Mesenteric fat pad (tissue), 1 donor: ENCODE results near the gene DHCR24. TPM values are rescaled to one million over a fixed set of nuclear protein-coding genes. Genes with fewer than 3 reads are reported as not detected.
"Not testable (repeated sequence)": the region's sequence is repeated elsewhere in the genome, so short reads cannot be mapped to it uniquely, and the experiment has no call there.

Source experiments
- DNase-seq: peaks from one replicate; pipeline ENCODE4 v3.0.0-alpha.2; 2020; ENCODE audit warnings: low spot score
- long read RNA-seq: library from polyadenylated mRNA; unstranded; transcript quantifications from one replicate; pipeline ENCODE4 v2.0.0, GENCODE V29; 2020
- total RNA-seq: library from RNA; stranded (reverse); fragmentation: NEBNext Ultra II Directional; extraction: Animal tissue kit (Norgen Biotek cat#: 25700); gene quantifications from one replicate; pipeline ENCODE4 v1.2.1, GENCODE V29; 2021
- donor health status: DM: yes; HTN: yes; CAD: no.

DHCR24 gene, protein sequence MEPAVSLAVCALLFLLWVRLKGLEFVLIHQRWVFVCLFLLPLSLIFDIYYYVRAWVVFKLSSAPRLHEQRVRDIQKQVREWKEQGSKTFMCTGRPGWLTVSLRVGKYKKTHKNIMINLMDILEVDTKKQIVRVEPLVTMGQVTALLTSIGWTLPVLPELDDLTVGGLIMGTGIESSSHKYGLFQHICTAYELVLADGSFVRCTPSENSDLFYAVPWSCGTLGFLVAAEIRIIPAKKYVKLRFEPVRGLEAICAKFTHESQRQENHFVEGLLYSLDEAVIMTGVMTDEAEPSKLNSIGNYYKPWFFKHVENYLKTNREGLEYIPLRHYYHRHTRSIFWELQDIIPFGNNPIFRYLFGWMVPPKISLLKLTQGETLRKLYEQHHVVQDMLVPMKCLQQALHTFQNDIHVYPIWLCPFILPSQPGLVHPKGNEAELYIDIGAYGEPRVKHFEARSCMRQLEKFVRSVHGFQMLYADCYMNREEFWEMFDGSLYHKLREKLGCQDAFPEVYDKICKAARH
- total RNA-seq = 115 TPM
- long read RNA-seq, full-length matches to known transcripts = 20 of 130 reads
- long read RNA-seq, partial matches to known transcripts = 26 of 130 reads
- long read RNA-seq, other reads (novel, unspliced or antisense) = 84 of 130 reads

DNA sequence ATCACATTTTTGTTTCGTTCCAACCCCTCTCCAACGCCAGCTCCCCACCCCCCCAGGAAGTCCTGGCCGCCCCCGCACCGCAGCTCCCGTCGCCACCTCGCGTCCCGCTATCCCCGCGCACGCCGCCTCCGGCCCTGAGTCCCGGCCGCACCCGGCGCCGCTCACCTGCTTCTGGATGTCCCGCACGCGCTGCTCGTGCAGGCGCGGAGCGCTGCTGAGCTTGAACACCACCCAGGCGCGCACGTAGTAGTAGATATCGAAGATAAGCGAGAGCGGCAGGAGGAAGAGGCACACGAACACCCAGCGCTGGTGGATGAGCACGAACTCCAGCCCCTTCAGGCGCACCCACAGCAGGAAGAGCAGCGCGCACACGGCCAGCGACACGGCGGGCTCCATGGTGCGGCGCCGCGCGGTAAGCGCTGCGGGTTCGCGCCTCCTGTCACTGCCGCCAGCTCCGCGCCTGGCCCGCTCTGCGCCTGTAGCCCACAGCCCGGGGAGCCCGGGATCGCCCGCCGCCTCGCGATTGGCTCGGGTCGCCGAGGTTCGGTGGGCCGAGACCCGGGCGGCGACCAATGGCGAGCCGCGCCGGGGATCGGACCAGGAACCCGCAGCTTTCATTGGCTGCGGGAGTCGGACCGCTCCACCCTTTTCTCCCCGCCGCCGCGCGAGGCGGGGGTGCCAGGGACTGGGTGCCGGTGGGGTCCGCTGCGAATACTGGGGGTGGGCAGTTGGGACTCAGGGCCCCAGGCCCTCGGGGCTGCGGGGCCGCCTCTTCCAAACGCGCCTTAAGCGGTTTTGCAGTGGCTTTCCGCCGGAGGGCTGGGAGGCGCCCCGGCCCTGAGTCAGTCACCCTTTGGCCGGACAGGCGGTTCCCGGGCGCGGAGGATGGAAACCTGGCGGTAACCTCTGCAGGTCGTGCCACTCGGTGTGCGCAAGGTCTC, at the start of gene DHCR24:
DHCR24 (minus strand) TSS at position 472 of the 941 bp plus-strand sequence; CDS start at position 396, 76 bp downstream.
- DNase-seq = peak; percentile 94

DNA sequence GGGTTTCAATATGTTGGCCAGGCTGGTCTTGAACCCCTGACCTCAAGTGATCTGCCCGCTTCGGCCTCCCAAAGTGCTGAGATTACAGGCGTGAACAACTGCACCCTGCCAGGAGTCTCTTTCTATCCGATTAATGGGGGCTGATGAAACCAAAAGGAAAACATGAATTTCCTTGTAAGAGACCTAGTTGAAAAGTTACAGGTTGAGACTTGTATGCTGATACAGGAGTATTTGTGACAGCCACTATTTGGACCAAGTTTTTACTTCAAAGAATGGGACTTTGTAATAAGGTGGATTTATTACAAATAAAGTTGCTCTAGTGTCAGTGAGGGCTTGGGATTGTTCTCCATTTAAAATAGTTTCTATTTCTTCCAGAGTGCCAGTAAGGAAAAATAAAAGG, 49.8 kb upstream of the DHCR24 start:
- DNase-seq = no peak

DNA sequence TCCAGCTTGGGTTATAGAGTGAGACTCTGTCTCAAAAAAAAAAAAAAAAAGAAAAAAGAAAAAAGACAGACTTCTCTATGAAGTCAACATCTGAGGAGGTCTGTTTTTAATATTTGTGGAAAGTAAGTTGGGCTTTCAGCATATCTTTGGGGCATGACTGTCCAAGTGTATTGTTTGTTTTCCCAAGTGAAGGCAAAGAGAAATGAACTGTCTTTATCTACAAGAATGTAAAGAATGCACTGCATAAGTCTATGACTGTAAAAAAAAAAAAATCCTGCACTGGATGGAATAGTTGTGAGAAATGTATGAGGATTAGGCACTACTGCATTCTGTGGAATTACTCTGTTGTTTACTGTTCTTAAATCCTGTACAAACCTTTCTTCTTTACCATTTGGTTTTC, 47.9 kb upstream of the DHCR24 start:
- no peak for DNase-seq

DNA sequence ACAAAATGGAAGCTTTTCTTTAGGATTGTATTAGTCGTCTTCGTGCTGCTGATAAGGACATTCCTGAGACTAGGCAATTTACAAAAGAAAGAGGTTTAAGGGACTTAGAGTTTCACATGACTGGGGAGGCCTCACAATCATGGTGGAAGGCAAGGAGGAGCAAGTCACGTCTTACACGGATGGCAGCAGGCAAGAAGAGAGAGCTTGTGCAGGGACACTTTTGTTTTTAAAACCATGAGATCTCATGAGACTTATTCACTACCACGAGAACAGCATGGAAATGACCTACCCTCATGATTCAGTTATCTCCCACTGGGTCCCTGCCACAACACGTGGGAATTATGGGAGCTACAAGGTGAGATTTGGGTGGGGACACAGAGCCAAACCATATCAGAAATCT, 47.1 kb upstream of the DHCR24 start:
- DNase-seq = not testable (repeated sequence)

DNA sequence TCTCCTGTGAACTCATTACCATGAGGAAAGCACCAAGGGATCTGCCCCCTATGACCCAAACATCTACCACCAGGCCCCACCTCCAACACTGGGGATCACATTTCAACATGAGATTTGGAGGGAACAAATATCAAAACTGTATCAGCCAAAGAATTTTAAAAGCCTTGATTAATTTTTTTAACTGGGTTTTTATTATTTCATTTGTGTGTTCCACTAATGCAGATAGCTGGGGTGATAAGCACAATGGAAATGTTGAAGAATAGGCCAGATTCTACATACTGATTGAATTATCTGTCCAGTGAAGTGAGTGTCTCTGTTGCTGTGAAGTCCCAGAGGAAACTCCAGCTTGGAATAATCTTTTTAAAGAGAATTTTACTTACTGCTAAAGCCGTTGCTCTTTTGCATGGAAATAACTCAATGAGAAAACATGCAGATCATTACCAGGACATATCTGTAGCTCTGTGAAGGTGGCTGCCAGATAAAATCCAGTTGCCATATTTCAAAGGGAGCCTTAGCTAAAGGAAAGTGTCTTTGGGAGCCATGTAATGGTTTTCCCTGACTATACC, 44.4 kb upstream of the DHCR24 start:
- DNase-seq = no peak

DNA sequence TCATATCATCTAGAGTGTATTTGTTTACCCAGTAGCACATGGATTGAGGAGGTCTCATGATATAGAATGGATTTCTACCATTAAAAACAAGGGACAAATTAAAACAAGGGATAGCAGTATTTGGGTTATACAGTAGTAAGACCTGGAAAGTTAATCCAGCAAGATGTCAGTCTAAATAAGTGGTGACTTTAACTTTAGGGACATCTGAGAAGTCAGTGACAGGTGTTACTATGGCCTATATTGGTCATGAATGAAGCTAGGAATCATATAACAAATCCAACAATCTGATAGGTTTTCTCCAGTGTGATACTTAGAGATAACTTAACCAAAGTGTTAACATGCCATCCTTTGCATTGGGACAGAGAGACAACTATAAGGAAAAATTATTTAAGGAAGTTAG, 42.7 kb upstream of the DHCR24 start:
- no peak for DNase-seq

DNA sequence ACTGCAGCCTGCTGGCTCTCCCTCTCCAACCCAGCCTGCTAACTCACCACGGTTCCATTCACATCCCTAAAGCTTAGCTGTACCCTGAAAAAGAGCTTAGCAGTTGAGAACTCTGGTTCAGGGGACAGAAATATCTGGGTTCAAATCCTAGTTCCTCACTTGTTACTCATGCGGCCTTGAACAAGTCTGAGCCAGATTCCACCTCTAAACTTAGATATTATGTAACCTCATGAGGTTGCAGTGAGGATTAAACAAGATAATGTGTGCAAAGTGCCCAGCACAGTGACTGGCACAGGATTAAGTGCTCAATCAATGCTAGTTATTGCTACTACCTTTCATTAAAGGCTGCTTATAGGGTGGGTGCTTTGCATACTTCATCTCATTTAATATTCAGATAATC, 41.3 kb upstream of the DHCR24 start:
- no peak for DNase-seq

DNA sequence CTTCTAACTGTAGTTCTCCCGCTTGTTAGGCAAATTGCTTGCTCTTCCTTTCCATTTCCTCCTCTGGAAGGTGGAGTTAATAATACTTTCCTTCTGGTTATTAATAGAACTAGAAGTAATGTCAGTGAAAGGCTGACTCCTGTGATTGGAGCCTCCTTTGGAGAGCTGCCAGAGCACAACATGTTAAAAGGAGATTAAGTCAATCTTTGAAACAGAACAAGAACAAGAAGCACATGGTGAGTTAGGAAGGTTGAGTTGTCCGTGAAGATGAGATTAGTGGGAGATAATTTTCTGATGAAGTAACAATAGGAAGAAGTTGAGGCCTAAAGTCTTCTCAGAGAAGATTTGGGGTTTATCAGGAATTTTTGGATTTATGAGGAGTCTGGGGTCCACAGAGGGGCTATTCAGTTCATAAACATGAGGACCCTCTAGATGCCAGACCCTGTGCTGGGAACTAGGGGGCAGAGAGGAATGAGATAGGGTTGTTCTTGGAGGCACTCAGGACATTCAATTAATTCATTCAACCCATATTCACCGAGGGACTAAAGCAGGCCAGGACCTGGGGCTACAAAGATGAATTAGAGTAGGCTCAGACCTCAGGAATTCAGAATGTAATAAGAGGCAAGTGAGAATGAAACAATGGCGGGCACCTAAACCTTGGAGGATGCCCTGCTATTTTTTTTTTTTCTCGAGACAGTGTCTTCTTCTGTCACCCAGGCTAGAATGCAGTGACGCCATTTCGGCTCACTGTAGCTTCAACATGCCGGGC, 40.7 kb upstream of the DHCR24 start:
- no peak for DNase-seq

DNA sequence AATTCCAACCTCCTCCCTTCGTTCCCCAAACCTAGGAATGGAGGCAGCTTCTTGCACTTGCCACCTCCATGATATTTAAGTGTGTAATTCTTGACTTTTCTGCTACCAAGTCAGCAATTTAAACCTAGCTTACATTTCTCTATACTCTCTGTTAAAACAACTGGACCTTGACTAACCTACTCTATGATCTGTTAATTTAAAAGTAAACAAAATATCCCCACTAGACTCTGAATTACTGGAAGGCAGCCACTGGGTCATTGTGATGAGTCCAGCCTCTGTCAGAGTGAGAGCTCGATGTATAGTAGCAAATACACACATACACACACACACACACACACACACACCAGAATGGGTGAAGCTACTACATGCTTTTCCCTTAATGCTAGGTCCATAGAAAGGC, 40.0 kb upstream of the DHCR24 start:
- DNase-seq = no peak

DNA sequence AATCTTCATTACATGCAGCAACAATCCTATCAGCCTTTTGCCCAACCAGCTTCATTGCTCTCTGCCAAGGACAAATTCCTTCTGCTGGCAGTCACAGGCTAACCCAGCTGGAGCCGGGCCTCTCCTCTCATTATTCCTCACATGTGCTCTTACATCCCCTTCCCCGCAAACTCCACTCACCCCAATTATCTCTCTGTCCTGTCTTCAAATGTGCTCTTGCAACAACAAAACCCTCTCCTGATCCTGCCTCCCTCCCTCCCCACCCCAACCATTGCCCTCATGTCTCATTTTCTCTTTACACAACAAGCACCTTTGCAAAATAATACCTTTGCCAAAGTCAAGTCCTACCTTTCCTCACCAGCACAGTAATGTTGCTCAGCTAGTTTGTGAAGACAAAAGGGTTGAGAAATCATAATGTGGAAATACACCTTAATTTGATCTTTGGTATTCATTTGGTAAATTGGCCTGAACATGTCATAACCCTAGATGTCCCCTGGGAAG, 36.0 kb upstream of the DHCR24 start:
- DNase-seq = no peak

DNA sequence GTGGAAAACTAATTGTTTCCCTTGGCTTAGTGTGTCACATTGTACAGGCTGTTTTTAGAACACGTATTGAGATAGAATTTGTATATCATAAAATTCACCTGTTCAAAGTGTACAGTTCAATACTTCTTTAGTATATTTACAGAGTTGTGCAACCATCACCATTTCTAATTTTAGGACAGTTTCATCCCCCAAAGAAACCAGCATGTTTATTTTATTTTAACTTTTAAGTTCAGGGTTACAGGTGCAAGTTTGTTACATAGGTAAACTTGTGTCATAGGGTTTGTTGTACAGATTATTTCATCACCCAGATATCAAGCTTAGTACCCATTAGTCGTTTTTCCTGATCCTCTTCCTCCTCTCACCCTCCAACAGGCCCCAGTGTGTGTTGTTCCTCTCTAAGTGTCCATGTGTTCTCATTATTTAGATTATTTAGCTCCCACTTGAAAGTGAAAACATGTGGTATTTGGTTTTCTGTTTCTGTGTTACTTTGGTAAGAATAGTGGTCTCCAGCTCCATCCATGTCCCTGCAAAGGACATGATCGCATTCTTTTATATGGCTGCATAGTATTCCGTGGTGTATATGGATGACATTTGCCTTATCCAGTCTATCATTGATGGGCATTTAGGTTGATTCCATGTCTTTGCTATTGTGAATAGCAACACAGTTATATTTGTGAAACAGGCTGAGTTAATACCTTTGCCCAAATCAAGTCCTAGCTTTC, 35.2 kb upstream of the DHCR24 start:
- no peak for DNase-seq

DNA sequence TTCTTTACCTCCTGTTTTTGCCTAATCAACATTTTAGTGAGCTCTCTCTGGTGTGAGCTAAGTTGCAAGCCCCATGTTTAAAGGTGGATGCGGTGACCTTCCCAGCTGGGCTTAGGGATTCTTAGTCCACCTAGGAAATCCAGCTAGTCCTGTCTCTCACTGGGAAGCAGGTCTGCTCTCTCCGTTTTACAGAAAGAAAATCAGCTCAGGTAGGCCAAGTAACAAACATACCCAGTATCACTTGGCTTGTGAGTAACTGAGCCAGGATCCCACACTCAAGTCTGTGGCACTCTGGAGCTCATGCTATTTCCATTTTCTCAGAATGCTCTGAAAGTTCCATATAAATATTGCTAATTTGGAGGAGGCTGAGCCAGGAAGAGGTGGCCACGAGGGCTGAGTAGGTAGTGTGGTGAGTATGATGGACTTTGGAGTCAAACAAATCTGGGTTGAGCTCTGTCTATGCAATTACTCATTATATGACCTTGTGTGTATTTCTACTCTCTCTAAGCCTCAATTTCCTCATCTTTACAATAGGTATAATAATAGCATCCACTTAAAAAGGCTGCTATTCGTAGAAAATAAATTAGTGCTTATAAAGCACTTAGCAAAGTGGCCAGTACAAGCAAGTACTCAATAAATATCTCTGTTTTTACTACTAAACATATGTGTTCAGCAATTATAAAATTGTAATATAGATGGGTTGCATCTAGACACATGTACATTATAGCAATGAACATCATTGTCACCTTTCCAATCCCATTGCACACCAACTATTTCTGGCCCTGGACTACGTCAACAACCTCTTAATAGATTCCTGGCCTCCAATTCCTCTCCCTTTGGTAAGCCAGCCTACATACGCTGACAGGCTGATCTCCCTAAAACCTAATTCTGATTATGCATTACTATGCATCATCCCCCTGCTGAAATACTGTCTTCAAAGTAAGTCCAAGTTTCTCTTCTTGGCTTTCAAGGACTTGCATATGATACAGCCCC, 32.7 kb upstream of the DHCR24 start:
- DNase-seq = no peak

DNA sequence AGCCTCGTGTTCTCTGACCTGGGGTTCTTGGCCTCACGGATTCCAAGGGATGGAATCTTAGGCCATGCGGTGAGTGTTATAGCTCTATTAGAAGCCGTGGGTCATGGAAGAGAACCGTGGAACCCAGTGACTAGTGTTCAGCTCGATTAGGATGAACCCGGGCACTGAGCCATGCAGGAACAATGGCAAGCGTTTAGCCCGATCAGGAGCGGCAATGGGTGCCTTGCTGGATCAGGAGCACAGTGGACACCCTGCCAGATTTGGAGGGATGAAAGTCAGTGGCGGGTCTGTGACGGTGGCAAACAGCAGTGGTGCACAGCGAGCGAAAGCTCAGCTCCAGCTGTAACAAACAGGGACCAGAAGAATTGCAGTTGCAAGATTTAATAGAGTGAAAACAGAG, 24.1 kb upstream of the DHCR24 start:
- not testable (repeated sequence) for DNase-seq

DNA sequence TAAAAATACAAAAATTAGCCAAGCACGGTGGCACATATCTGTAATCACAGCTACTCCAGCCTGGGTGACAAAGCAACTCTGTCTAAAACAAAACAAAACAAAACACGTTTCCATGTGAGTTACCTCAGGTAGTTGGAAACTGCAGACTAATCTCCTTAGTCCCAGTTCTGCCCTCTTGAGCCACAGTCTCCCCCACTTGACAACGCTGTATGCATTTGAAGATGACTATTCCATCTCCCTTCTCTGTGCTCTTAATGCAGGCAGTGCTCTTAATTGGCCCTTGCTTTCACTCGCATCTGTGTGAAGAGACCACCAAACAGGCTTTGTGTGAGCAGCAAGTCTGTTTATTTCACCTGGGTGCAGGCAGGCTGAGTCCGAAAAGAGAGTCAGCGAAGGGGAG, 19.6 kb upstream of the DHCR24 start:
- DNase-seq = no peak

DNA sequence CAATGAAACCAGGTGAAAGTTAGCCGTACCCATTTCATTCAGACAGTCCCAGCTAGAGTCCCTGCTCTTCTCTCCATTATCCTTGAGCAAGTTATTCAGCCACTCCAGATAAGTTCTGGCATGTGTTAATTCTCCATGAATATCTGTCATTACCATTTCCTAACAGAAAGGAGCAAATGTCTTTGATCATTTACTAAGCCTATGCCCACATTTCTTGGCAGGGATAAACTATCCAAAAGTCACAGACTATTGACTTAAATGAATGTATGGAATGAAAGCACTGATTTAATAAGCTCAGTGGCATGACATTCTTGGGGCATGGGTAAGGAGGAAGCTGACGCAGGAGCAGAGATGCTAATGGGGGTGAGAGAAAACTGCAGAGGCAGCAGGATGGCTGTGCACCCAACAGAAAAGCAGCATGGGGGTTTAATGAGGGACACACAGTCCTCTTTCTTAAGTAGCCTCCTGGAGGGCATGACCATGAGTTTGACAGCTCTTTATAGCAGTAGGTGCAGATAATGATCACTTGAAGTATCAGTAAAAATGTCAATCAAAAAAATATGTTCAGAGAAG, 17.6 kb upstream of the DHCR24 start:
- DNase-seq = no peak

DNA sequence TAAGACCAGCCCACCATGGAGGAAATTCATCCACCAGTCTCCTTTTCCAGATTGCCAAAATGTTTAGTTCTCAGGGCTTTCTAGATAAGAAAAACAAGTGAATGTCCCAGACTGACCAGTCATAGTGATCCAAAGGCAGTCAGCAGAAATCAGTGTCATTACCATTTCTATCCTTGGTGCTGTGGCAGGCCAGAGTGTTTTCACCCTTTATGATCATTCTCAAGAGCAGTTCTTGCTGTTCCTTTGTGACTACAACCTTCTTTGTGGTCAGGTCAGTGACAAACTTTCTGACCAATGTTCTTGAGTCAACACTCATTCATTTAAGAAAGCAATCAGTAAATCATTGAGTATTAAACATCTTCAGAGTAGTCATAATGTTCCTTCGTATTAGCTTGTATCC, 7.3 kb upstream of the DHCR24 start:
- DNase-seq = no peak

DNA sequence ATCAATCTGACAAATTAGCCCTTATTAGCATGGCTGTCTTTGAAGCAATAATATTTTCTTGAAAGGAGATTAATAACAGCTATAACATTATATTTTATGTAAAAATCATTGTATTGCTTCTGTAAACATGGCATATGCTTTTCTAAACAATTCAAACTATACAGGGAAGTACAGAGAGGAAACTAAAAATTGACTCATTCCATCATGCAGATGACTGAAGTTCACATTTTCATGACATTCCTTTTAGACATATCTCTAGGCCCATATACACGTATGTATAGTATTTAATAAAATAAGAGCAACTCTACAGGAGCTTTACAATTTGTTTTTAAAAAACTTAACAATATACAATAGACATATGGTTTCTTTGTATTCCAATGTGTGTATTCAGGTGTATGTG, 5.6 kb upstream of the DHCR24 start:
- no peak for DNase-seq

DNA sequence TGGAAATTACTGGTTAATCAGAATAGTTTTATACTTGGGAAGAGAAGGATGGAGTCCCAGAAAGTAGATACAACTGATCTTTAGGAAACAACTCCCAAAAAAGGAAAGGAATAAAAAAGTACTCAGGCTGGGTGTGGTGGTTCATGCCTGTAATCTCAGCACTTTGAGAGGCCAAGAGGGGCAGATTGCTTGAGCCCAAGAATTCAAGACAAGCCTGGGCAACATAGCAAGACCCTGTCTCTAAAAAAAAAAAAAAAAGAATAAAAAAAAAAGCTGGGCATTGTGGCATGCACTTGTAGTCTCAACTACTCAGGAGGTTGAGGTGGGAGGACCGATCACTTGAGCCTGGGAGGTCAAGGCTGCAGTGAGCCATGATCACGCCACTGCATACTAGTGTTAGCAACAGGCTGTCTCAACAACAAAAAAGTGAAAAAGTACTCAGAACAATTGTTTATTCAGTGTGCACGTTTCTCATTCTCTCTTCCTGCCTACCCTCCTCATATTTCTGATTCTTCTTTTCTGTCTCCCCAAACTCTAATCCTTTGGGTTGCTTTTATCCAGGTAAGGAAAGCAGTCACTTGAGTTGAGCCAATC, 2.2 kb upstream of the DHCR24 start:
- DNase-seq = no peak
